ENCODE results near the gene ZBTB46.

Gene ZBTB46

DNA sequence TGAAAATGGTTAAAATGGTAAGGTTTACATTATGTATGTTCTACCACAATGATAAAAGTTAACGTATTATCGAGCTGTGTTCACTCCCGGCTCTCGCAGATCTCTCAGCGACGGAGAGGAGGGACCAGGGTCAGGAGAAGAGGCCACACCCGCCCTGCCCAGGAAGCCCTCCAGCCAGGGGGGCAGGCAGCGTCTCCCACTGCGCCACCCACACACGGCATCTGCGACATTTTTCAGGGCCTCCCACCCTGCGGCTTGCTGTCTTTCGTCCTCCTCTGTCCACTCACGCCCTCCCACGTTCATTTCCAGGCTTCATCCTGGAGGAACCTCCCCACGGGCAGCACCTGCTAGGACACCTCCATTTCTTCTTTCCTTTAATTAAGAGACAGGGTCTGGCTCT lies 43.3 kb downstream of the ZBTB46 start:
- DNase-seq (ENCODE audit: low spot score) = no peak
- no peak for TF ChIP-seq CTCF (IDR thresholded peaks at IDR 0.05; ENCODE audit: borderline replicate concordance, control extremely low read depth, extremely low read depth, insufficient read depth, missing control alignments)
- in situ Hi-C loops (cut with MboI; ENCODE audit: low sequenced_read_pairs, unreplicated experiment) = no loop called here

DNA sequence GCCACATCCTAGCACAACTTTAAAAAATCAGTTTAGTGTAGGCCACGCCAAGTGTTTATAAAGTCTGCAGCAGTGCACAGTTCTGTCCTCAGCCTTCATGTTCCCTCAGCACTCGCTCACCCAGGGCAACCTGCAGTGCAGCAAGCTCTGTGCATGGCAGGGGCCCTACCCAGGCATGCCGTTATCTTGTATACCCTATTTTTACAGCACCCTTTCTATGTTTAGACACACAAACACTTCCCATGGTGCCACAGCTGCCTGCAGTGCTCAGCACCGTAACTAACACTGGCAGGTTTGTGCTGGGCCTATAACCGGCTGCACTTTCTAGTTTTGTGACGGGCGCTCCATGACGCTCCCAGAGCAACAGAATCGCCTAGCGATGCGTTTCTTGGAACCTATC lies 43.8 kb downstream of the ZBTB46 start:
- DNase-seq (ENCODE audit: low spot score) = no peak
- in situ Hi-C loops (cut with MboI; ENCODE audit: low sequenced_read_pairs, unreplicated experiment) = no loop called here
- TF ChIP-seq CTCF (IDR thresholded peaks at IDR 0.05; ENCODE audit: borderline replicate concordance, control extremely low read depth, extremely low read depth, insufficient read depth, missing control alignments) = no peak

DNA sequence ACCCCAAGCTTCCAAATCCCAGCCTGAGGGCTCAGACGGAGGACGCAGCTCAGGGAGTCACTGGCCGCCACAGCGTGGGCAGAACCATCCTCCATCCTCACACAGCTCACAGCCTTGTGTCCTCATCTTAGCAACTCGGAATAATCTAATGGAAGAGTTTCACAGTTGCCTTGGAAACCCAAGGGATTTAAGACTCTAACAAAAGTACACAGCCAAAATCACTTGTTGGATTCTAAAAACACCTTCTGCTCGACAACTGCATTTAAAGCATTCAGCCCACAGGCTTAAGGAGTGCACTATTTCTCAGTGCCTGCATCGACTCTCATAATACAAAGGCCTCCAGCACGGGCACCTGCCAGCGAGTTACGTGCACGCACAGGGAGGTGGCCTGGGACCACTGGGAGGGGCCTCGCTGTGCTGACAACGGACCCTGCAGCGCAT lies 45.4 kb downstream of the ZBTB46 start:
- no peak for TF ChIP-seq CTCF (IDR thresholded peaks at IDR 0.05; ENCODE audit: borderline replicate concordance, control extremely low read depth, extremely low read depth, insufficient read depth, missing control alignments)
- in situ Hi-C loops (cut with MboI; ENCODE audit: low sequenced_read_pairs, unreplicated experiment) = no loop called here

DNA sequence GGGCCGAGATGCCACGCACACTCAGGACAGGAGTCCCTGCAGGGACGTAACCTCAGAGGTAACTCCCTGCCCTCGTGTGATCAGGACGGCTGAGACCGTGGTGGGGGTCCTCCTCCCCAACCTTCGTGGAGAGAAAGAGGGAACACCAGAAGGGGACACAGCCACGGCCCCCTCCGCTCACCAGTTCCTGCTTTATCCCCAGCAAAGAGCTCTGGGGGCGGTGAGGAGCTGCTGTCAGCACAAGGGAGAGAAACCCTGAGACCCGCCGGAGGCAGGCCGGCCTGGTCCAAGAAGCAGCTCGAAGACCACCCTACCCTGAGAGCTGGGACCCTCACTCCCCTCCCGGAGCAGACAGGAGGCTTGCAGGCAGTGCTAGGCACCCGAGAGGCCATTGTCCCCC lies 47.1 kb downstream of the ZBTB46 start:
- DNase-seq (ENCODE audit: low spot score) = no peak
- in situ Hi-C loops (cut with MboI; ENCODE audit: low sequenced_read_pairs, unreplicated experiment) = no loop called here
- TF ChIP-seq CTCF (IDR thresholded peaks at IDR 0.05; ENCODE audit: borderline replicate concordance, control extremely low read depth, extremely low read depth, insufficient read depth, missing control alignments) = no peak

More for the DNA sequence above, 45.4 kb downstream of the ZBTB46 start:
- DNase-seq (ENCODE audit: low spot score) = no peak

DNA sequence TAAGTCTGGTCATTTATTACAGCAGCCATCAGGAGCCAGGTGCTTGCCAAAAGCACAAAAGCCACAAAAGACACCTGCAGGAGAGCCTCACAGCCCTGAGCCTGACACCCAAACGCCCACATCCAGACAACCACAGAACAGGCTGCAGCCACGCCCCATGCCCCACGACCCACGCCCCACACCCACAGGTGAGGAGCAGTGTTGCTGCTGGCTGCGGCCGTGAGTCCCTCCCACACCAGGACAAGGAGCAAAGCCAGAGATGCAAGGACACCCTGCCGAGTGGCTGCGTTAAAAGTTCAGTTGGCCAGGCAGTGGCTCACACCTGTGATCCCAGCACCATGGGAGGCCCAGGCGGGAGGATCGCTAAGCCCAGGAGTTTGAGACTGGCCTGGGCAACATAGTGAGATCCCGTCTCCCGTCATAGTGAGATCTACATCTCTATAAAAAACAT lies 48.5 kb downstream of the ZBTB46 start:
- TF ChIP-seq CTCF (IDR thresholded peaks at IDR 0.05; ENCODE audit: borderline replicate concordance, control extremely low read depth, extremely low read depth, insufficient read depth, missing control alignments) = no peak
- DNase-seq (ENCODE audit: low spot score) = no peak
- in situ Hi-C loops (cut with MboI; ENCODE audit: low sequenced_read_pairs, unreplicated experiment) = no loop called here

GRCh38 chr20:63782051-63782471 lies 49.0 kb downstream of the ZBTB46 start:
- no peak for TF ChIP-seq CTCF (IDR thresholded peaks at IDR 0.05; ENCODE audit: borderline replicate concordance, control extremely low read depth, extremely low read depth, insufficient read depth, missing control alignments)
- no peak for DNase-seq (ENCODE audit: low spot score)
- in situ Hi-C loops (cut with MboI; ENCODE audit: low sequenced_read_pairs, unreplicated experiment) = no loop called here

- in situ Hi-C loops (cut with MboI; ENCODE audit: low sequenced_read_pairs, unreplicated experiment) = no loop called here
- DNase-seq (ENCODE audit: low spot score) = no peak
- no peak for TF ChIP-seq CTCF (IDR thresholded peaks at IDR 0.05; ENCODE audit: borderline replicate concordance, control extremely low read depth, extremely low read depth, insufficient read depth, missing control alignments)
Measured at GRCh38 chr20:63781181-63781580, 49.9 kb downstream of the ZBTB46 start.

Data from GM13976 (cell line).